Panc1 (cell line): ENCODE data around the gene ARMS2. TPM values are rescaled to one million over a fixed set of nuclear protein-coding genes. Genes with fewer than 3 reads are reported as not detected.

Experiments
- ATAC-seq: fragments of 200-7000 bp; cut with Tn5 transposase; 2 replicates; pipeline ENCODE4 v1.9.1; 2020; ENCODE audit warnings: mild to moderate bottlenecking, moderate library complexity
- BruUV-seq: library from RNA; stranded (reverse); fragments of 400-500 nt; replicated peaks from 2 replicates; lab custom pipeline; 2021; lab: Mats Ljungman, UMichigan
- CTCF ChIA-PET: fragments of 300-600 bp; sonication (Branson Sonifier 250); formaldehyde crosslinking; loops from one replicate; lab custom pipeline; 2022; ENCODE audit warnings: antibody characterized with exemption; lab: Charles Lee
- POLR2A ChIA-PET: fragments of 300-600 bp; sonication (Branson Sonifier 250); formaldehyde crosslinking; loops from one replicate; lab custom pipeline; 2022; ENCODE audit warnings: antibody characterized with exemption; lab: Charles Lee
- DNase-seq: peaks from one replicate; pipeline ENCODE4 v3.0.0-alpha.2; 2010; ENCODE audit warnings: low read depth, low spot score
- H3K27ac ChIP-seq: 2 replicates; pipeline ENCODE4 v1.5.1; 2011; ENCODE audit warnings: mild to moderate bottlenecking, low read length, inconsistent platforms
- H3K27me3 ChIP-seq: fragments of 200-500 bp; sonication (Bioruptor generic); 2 replicates; pipeline ENCODE4 v1.6.0; 2014; ENCODE audit warnings: low read length, inconsistent platforms; ENCODE audit not compliant: control insufficient read depth, insufficient read depth
- H3K36me3 ChIP-seq: fragments of 200-500 bp; sonication (Bioruptor generic); 2 replicates; pipeline ENCODE4 v1.5.1; 2014; ENCODE audit warnings: inconsistent platforms, mild to moderate bottlenecking, low read length, moderate library complexity; ENCODE audit not compliant: control insufficient read depth, insufficient read depth
- H3K4me1 ChIP-seq: 2 replicates; pipeline ENCODE4 v1.5.1; 2011; ENCODE audit warnings: inconsistent platforms, mild to moderate bottlenecking, low read length, moderate library complexity; ENCODE audit not compliant: control insufficient read depth, insufficient read depth
- H3K4me3 ChIP-seq, 2 experiments: 2 replicates each; pipeline ENCODE4 v1.5.1; 2011 to 2012; ENCODE audit warnings: low read depth in 2 of 2, low read length in 2 of 2, mild to moderate bottlenecking in 2 of 2, inconsistent platforms in 1 of 2, moderate library complexity in 1 of 2
- H3K9me3 ChIP-seq: fragments of 200-500 bp; sonication (Bioruptor generic); 2 replicates; pipeline ENCODE4 v1.5.1; 2014; ENCODE audit warnings: low read depth, mild to moderate bottlenecking, inconsistent platforms, low read length, moderate library complexity; ENCODE audit not compliant: control insufficient read depth, insufficient read depth
- POLR2AphosphoS5 ChIP-seq: IDR thresholded peaks from 2 replicates; pipeline ENCODE4 v1.6.1; 2012; ENCODE audit warnings: mild to moderate bottlenecking, low read depth, low read length, moderate library complexity
- SIN3A ChIP-seq: IDR thresholded peaks from 2 replicates; pipeline ENCODE4 v1.6.1; 2012; ENCODE audit warnings: low read depth, mild to moderate bottlenecking, low read length, moderate library complexity, borderline replicate concordance; ENCODE audit not compliant: insufficient read depth
- TCF7L2 ChIP-seq: IDR thresholded peaks from 2 replicates; pipeline ENCODE4 v1.6.1; 2011; ENCODE audit warnings: mild to moderate bottlenecking, low read depth, low read length, inconsistent platforms
- in situ Hi-C: cut with HindIII; loops from 2 replicates; pipeline ENCODE4 v1.10.0; 2016; ENCODE audit warnings: low sequenced_read_pairs, low pct_unique_long_range_greater_than_20kb
- intact Hi-C: fragments of 100-400 bp; cut with micrococcal nuclease; formaldehyde crosslinking; loops from one replicate; pipeline ENCODE4 v1.10.0; 2022; ENCODE audit not compliant: unreplicated experiment
- total RNA-seq: library from RNA; stranded (reverse); gene quantifications from one replicate; pipeline ENCODE4 v1.2.1, GENCODE V29; 2021; ENCODE audit not compliant: unreplicated experiment
- TF ChIP-seq, protein P1 (sequence below): fragments of 450-650 bp; IDR thresholded peaks from 2 replicates; pipeline ENCODE4 v1.5.1; 2017; ENCODE audit warnings: mild to moderate bottlenecking
- TF ChIP-seq, protein P2 (sequence below), 2 experiments: IDR thresholded peaks; 2 replicates each; pipeline ENCODE4 v1.6.1; 2011 to 2012; ENCODE audit warnings: low read depth in 2 of 2, control low read depth in 1 of 2, low read length in 1 of 2, mild to moderate bottlenecking in 1 of 2, moderate library complexity in 1 of 2; ENCODE audit not compliant: insufficient read depth in 1 of 2

Gene ARMS2
- total RNA-seq, 1 experiment from 2014 or later: not detected

GRCh38 chr10:122464586-122464985 lies 10.1 kb downstream of the ARMS2 start:
- Histone ChIP-seq H3K27me3 (0 out of 2 replicates have a peak, but pooled peaks cover 2% of the 10 kb centered on the region), H3K27ac (no peak overlapping the region), H3K4me1 (peaks cover 18% of the 10 kb centered on the region), H3K36me3 (no peaks in the 10 kb centered on the region), H3K4me3 (no peak overlapping the region), H3K9me3 (no peaks in the 10 kb centered on the region)
- ChIA-PET CTCF (no interaction called here), POLR2A (no interaction called here)
- no peak for TF ChIP-seq TCF7L2
- TF ChIP-seq POLR2AphosphoS5: no peak
- TF ChIP-seq, protein P1, sequence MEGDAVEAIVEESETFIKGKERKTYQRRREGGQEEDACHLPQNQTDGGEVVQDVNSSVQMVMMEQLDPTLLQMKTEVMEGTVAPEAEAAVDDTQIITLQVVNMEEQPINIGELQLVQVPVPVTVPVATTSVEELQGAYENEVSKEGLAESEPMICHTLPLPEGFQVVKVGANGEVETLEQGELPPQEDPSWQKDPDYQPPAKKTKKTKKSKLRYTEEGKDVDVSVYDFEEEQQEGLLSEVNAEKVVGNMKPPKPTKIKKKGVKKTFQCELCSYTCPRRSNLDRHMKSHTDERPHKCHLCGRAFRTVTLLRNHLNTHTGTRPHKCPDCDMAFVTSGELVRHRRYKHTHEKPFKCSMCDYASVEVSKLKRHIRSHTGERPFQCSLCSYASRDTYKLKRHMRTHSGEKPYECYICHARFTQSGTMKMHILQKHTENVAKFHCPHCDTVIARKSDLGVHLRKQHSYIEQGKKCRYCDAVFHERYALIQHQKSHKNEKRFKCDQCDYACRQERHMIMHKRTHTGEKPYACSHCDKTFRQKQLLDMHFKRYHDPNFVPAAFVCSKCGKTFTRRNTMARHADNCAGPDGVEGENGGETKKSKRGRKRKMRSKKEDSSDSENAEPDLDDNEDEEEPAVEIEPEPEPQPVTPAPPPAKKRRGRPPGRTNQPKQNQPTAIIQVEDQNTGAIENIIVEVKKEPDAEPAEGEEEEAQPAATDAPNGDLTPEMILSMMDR: no peak
- TF ChIP-seq SIN3A: no peak
- TF ChIP-seq, protein P2, sequence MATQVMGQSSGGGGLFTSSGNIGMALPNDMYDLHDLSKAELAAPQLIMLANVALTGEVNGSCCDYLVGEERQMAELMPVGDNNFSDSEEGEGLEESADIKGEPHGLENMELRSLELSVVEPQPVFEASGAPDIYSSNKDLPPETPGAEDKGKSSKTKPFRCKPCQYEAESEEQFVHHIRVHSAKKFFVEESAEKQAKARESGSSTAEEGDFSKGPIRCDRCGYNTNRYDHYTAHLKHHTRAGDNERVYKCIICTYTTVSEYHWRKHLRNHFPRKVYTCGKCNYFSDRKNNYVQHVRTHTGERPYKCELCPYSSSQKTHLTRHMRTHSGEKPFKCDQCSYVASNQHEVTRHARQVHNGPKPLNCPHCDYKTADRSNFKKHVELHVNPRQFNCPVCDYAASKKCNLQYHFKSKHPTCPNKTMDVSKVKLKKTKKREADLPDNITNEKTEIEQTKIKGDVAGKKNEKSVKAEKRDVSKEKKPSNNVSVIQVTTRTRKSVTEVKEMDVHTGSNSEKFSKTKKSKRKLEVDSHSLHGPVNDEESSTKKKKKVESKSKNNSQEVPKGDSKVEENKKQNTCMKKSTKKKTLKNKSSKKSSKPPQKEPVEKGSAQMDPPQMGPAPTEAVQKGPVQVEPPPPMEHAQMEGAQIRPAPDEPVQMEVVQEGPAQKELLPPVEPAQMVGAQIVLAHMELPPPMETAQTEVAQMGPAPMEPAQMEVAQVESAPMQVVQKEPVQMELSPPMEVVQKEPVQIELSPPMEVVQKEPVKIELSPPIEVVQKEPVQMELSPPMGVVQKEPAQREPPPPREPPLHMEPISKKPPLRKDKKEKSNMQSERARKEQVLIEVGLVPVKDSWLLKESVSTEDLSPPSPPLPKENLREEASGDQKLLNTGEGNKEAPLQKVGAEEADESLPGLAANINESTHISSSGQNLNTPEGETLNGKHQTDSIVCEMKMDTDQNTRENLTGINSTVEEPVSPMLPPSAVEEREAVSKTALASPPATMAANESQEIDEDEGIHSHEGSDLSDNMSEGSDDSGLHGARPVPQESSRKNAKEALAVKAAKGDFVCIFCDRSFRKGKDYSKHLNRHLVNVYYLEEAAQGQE (IDR thresholded peaks at IDR 0.05; ENCODE audit: insufficient read depth in 1 of 2, low read depth in 2 of 2, low read length in 1 of 2): no peak
- no peak for ATAC-seq
- in situ Hi-C loops: no loop called here
- intact Hi-C loops: no loop called here
- DNase-seq: no peak
- BruUV-seq: no TSS peak

DNA sequence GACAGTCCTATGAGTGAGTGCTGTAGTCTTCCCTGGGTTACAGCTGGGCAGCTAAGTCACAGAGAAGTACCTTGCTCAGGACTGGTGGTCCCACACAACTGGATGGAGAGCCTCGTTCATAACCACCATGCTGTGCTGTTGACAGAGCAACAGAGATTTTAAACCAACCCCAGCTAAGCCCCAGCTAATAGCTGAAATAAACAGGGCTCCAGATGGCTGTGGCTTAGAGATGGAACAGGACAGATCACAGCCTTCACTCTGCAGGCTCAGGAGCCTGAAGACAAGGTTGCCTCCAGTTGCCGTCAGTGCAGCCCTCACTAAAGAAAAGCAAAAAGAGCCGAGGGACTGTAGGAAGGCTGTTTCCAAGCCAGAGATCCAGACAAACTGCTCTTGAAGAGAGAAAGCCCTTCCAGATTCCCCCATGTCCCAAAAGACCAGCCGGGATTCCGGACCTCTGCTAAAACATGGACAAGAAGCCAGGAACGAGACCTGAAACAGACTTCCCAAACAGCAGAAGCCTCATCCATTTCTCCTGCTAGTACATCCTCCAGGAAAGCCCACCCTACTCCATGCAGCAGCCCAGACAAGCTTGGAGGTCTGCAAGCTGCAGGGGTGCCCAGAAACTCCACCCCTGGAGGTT lies 11.1 kb downstream of the ARMS2 start:
- CTCF ChIA-PET: no interaction called here
- intact Hi-C loops (no loop called here), in situ Hi-C loops (no loop called here)
- no peak overlapping the region for H3K27ac ChIP-seq
- no peak overlapping the region for H3K4me3 ChIP-seq
- H3K36me3 ChIP-seq: no peaks in the 10 kb centered on the region
- DNase-seq (no peak), ATAC-seq (no peak)
- TF ChIP-seq SIN3A (no peak), TCF7L2 (no peak), POLR2AphosphoS5 (no peak)
- TF ChIP-seq, protein P2 (IDR thresholded peaks at IDR 0.05; ENCODE audit: insufficient read depth in 1 of 2, low read depth in 2 of 2, low read length in 1 of 2): no peak
- TF ChIP-seq, protein P1: no peak
- POLR2A ChIA-PET: no interaction called here
- H3K4me1 ChIP-seq: peaks cover 11% of the 10 kb centered on the region
- H3K9me3 ChIP-seq: no peaks in the 10 kb centered on the region
- no TSS peak for BruUV-seq
- H3K27me3 ChIP-seq: 0 out of 2 replicates have a peak, but pooled peaks cover 2% of the 10 kb centered on the region
